ENCODE data around the gene RMND5B.
"Not testable (repeated sequence)": the region's sequence is repeated elsewhere in the genome, so short reads cannot be mapped to it uniquely, and the experiment has no call there.

RMND5B gene

GRCh38 chr5:178123094-178123965 is 7.5 kb upstream of the RMND5B start:
- intact Hi-C loops (cut with DNase I; ENCODE audit: low total_unique reads), result no loop called here
- peaks cover 0 to 18% (median 4%) of the 10 kb centered on the region in 4 donors for H3K4me1 ChIP-seq
- H3K4me3 ChIP-seq, result no peak overlapping the region
- H3K36me3 ChIP-seq, result peaks cover 0 to 7% (median 0%) of the 10 kb centered on the region in 3 donors
- no peaks in the 10 kb centered on the region for H3K9me3 ChIP-seq
- TF ChIP-seq CTCF (IDR thresholded peaks at IDR 0.05), result no peak
- H3K27ac ChIP-seq, result no peak overlapping the region
- DNase-seq, result no peak
- H3K27me3 ChIP-seq, result peaks cover 0 to 54% of the 10 kb centered on the region in 2 donors

- Histone ChIP-seq H3K27ac (no peak overlapping the region), H3K4me1 (peaks cover 0 to 18% (median 4%) of the 10 kb centered on the region in 4 donors), H3K36me3 (peaks cover 0 to 7% (median 0%) of the 10 kb centered on the region in 3 donors), H3K27me3 (peaks cover 0 to 47% of the 10 kb centered on the region in 2 donors), H3K9me3 (no peaks in the 10 kb centered on the region), H3K4me3 (no peak overlapping the region)
- DNase-seq, result no peak
- intact Hi-C loops (cut with DNase I; ENCODE audit: low total_unique reads), result no loop called here
- TF ChIP-seq CTCF (IDR thresholded peaks at IDR 0.05), result no peak
These were observed 6.6 kb upstream of the RMND5B start for GRCh38 chr5:178123966-178124925.

- Histone ChIP-seq H3K9me3 (no peaks in the 10 kb centered on the region), H3K4me3 (no peak overlapping the region), H3K27me3 (peaks cover 0 to 35% of the 10 kb centered on the region in 2 donors), H3K27ac (no peak overlapping the region), H3K4me1 (peaks cover 0 to 23% (median 8%) of the 10 kb centered on the region in 4 donors), H3K36me3 (peaks cover 0 to 7% (median 0%) of the 10 kb centered on the region in 3 donors)
- no peak for DNase-seq
- intact Hi-C loops (cut with DNase I; ENCODE audit: low total_unique reads), result no loop called here
- no peak for TF ChIP-seq CTCF (IDR thresholded peaks at IDR 0.05)
These were observed 5.4 kb upstream of the RMND5B start for GRCh38 chr5:178125253-178125906.

- no peak overlapping the region for H3K4me3 ChIP-seq
- peaks cover 0 to 24% of the 10 kb centered on the region in 2 donors for H3K27me3 ChIP-seq
- H3K36me3 ChIP-seq, result peaks cover 0 to 4% (median 0%) of the 10 kb centered on the region in 3 donors
- no peaks in the 10 kb centered on the region for H3K9me3 ChIP-seq
- intact Hi-C loops (cut with DNase I; ENCODE audit: low total_unique reads), result no loop called here
- no peak for DNase-seq
- H3K4me1 ChIP-seq, result peaks cover 0 to 19% (median 6%) of the 10 kb centered on the region in 4 donors
- no peak overlapping the region for H3K27ac ChIP-seq
- TF ChIP-seq CTCF (IDR thresholded peaks at IDR 0.05), result no peak
These were observed 4.3 kb upstream of the RMND5B start for GRCh38 chr5:178126556-178126955.

GRCh38 chr5:178127300-178128009 is 3.4 kb upstream of the RMND5B start:
- Histone ChIP-seq H3K27me3 (peaks cover 0 to 15% of the 10 kb centered on the region in 2 donors), H3K4me1 (peaks cover 0 to 20% (median 14%) of the 10 kb centered on the region in 4 donors)
- intact Hi-C loops (cut with DNase I; ENCODE audit: low total_unique reads); H3K27ac ChIP-seq; H3K9me3 ChIP-seq; H3K4me3 ChIP-seq; DNase-seq; H3K36me3 ChIP-seq: not testable (repeated sequence)
